Gastrocnemius medialis (tissue), 4 donors: ENCODE measurements around the gene CENPP.

ENCODE experiments used
- POLR2A ChIP-seq, 2 donors: fragments of 450-650 bp; IDR thresholded peaks; one replicate each; pipeline ENCODE4 v1.6.1; 2017; ENCODE audit warnings: antibody characterized with exemption in 2 of 2, mild to moderate bottlenecking in 2 of 2, moderate library complexity in 2 of 2
- TF ChIP-seq, protein P1 (sequence below), 5 experiments: fragments of 450-650 bp in 3 of 5; fragments of 200-600 bp in 2 of 5; sonication (generic) in 2 of 5; IDR thresholded peaks in 4 of 5; conservative IDR thresholded peaks in 1 of 5; 1 replicate in 4 of 5; 2 replicates in 1 of 5; pipeline ENCODE4 v1.5.1; 2016 to 2019; ENCODE audit warnings: antibody characterized with exemption in 5 of 5, mild to moderate bottlenecking in 3 of 5, moderate library complexity in 3 of 5

DNA sequence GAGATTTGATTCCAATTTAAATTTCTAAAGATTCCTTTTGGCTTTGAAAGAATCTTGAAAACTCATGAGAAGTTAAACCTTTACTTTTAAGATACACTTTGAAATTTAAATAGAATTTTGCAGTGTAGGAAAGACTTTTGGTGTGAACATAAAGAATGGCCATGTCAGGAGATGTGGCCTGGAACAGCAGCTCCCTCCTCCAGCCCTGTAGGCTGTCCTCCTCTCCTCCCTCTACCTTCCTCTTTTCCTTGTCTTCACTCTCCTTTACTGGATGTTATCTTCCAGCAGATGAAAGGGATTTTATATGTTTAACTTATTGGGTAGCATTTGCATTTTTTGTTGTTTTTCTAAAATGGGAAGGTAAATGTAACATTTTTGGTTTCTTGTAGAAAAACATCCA, 137.6 kb downstream of the CENPP start:
- TF ChIP-seq, protein P1, sequence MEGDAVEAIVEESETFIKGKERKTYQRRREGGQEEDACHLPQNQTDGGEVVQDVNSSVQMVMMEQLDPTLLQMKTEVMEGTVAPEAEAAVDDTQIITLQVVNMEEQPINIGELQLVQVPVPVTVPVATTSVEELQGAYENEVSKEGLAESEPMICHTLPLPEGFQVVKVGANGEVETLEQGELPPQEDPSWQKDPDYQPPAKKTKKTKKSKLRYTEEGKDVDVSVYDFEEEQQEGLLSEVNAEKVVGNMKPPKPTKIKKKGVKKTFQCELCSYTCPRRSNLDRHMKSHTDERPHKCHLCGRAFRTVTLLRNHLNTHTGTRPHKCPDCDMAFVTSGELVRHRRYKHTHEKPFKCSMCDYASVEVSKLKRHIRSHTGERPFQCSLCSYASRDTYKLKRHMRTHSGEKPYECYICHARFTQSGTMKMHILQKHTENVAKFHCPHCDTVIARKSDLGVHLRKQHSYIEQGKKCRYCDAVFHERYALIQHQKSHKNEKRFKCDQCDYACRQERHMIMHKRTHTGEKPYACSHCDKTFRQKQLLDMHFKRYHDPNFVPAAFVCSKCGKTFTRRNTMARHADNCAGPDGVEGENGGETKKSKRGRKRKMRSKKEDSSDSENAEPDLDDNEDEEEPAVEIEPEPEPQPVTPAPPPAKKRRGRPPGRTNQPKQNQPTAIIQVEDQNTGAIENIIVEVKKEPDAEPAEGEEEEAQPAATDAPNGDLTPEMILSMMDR (IDR thresholded peaks at IDR 0.05 in 4 of 5, conservative IDR thresholded peaks at IDR 0.05 in 1 of 5), result no peak
- TF ChIP-seq POLR2A (IDR thresholded peaks at IDR 0.05), result no peak
